HG03520 (cell line): ENCODE measurements around the gene TNIK.
"Not testable (repeated sequence)": the region's sequence is repeated elsewhere in the genome, so short reads cannot be mapped to it uniquely, and the experiment has no call there.

Experiments
- ATAC-seq: cut with Tn5 transposase; IDR thresholded peaks from one replicate; pipeline ENCODE4 v1.9.1; 2021; ENCODE audit warnings: mild to moderate bottlenecking, moderate library complexity; ENCODE audit not compliant: unreplicated experiment

The TNIK gene

GRCh38 chr3:171150945-171151344, 309.3 kb downstream of the TNIK start:
- no peak for ATAC-seq

- no peak for ATAC-seq
Measured at GRCh38 chr3:171149526-171150116, 310.6 kb downstream of the TNIK start.

DNA sequence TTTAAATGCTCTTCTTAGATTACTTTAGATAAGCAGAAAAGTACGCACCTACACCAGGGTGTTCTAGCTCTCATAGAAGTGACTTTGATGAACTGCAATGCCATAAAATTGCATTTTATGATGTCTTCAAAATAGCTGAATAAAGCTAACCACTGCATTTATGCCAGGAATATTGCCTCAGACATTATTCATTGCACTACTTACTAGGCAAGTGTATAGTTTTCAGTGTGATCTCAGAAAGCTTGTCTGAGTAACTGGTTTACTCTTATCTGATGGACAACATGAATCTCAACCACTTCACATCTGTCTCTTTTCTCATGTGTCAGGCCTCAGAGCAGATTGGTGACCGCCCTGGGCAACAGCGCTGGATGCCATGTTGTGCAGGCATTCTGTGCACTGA, 314.4 kb downstream of the TNIK start:
- no peak for ATAC-seq

GRCh38 chr3:171142985-171143384, 317.2 kb downstream of the TNIK start:
- no peak for ATAC-seq

DNA sequence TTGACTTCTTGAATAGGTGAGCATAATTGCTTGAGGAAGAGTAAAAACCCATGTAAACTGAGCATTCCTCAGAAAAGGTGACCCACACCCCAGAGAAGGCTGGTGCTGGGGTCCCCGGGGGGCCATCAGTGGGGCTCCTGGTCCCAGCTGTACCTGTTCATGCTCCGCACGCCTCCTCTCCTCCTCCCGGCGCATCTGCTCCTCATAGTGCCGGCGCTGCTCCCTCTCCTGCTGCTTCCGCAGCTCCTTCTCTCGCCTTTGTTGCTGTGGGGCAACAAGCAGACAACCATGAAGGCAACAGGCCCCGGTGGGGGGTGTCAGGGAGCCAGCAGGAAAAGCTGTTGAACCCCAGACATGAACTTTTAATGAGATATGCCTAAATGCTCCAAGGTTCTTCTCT, 320.0 kb downstream of the TNIK start:
- ATAC-seq, result no peak

GRCh38 chr3:171138027-171138426, 322.2 kb downstream of the TNIK start:
- ATAC-seq, result no peak

DNA sequence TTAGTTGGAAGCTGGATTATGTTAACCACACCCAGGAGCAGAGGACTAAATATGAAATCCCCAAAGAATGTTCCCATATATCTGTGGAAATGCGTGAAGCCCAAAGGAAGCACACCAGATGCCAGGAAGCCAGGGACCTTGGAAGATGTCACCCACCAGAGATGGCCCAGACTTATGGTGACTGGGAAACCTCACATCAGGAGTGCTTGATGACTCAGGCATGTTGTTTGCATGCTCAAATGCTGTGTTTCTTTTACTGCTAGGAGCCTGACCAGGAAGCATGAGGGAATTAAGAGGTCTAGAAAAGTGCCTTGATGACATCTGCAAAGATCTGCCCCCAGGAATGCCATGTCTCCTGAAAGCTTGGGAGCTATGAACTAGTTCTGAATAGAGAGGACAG, 324.7 kb downstream of the TNIK start:
- no peak for ATAC-seq

DNA sequence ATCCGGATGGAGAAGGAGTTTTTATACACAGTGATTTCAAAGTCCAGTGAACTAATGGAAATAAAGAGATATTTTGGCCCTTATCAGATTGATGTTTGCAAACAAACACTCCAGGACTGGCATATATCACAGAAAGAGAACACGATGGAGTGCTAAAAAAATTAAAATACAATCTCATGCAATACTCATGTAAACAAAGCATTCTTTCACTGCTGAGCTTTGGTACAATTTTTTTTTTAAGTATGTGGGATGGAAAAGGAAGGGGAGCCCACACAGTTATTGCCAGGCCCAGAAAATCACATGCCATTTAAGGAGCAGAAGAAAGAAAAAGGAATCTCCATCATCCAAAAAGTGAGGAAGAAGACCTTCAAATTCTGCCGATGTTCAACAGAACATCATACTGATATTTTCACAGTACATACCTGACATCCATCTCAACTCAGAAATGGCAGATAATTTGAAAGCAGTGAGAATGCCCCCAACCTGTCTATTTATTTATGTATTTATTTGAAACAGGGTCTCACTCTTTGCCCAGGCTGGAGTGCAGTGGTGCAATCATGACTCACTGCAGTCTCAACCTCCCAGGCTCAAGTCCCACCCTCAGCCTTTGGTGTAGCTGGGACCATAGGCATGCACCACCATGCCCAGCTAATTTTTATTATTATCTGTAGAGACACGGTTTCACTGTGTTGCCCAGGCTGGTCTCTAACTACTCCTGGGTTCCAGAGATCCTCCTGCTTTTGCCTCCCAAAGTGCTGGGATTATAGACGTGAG, 326.2 kb downstream of the TNIK start:
- no peak for ATAC-seq

DNA sequence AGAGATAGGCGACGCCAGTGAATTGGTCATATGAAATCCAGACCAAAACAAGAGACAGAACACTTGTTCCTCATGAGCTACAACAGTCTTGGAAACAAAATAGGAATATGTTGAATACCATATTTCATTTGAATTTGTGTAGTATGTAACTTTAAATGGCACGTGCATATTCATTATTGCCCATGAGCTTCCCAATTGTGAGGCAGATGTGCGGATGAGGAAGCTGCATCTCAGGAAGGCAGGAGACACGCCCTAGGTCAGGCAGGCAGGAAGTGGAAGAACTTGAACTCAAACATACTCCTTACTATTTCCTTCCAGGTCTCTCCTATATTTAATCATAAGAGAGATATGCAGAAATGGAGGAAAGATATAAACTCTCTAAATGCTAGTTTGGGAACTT, 326.9 kb downstream of the TNIK start:
- no peak for ATAC-seq

DNA sequence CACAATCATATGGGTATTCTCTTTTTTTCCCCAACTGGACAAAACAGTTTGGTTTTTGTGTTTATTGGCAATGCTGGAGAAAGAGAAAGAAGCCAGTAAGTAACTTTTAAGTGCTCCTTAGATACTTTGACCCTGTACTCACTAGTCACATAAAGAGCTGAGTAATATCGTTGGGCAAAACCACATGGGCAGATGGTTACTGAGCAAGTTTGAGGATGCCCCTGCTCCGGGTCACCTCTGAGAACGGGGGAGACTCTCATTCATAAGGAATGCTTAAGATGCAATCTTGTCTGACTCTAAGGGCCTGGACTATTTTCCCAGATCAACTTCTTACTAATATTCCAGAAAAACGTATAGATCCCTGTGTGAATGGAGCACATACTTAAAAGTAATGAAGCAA, 327.3 kb downstream of the TNIK start:
- no peak for ATAC-seq

DNA sequence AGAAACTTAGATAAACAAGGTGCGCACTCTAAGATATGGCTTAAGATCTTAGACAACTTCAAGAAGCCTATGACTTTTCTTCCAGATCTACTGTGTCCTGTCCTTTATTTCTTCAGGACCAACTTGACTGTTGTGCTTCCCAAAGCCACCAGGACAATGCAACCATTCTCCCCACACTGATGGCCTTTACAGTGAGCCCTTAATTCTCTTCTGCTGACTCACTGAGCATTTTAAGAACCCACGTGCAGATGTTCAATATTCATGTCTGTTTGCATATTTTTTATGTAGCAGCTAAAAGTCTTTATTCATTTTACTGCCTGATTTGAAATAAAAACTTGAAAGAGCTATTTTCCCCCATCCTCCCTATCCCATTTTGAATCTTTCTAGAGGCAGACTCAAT, 330.4 kb downstream of the TNIK start:
- ATAC-seq, result no peak

GRCh38 chr3:171127611-171128010, 332.6 kb downstream of the TNIK start:
- no peak for ATAC-seq

DNA sequence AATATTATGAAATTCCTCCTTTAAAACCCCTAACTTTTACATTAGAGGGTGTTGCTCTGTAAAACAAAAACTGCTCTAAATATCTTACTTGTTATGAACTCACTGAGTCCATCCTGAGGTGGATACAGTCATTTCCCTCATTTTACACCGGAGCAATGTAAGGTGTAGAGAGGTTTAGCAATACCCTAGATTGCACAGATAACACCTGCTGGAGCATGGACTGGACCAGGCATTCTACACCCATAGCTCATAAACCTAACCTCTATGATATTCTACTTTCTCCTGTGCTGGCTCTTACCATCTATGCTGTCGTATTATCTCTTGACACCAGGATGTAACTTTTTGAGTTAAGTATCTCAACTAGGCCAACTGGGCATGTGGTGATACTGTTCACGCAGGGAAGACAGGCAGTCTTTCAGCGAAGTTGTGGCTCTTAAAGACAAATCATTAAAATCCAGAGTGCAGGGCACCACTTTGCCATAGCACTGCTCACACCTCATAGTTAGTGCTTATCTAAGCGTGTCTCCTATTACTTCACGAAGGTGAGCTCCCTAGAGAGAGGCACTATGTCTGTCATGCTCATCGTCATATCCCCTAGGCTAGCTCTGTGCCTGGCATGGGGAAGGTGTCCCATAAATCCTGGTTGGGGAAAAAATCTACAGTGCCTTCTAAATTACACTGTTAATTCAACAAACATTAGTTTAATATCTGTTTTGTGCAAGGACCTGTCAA, 333.6 kb downstream of the TNIK start:
- no peak for ATAC-seq

GRCh38 chr3:171125010-171125409, 335.2 kb downstream of the TNIK start:
- no peak for ATAC-seq

GRCh38 chr3:171123915-171124314, 336.3 kb downstream of the TNIK start:
- no peak for ATAC-seq

- ATAC-seq, result no peak
Measured at GRCh38 chr3:171122861-171123260, 337.3 kb downstream of the TNIK start.

DNA sequence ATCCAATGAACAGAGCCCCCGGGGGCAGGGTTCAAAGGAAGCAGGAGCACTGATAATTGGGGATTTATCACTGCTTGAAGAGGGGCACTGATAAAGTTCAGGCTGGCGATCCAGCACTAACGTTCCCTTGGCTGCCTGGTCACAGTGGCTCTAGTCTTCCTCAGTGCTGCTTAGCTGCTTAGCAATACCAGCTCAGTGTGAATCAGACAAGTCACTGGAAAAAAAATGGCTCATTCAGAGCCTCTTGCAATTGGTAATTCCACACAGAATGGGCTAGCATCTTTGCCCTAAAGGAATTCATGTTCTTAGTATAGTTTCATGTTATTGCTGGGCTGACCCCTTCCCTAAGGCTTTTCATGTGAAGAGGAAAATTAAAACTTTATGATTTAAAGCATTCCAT, 338.0 kb downstream of the TNIK start:
- ATAC-seq, result no peak

- ATAC-seq, result no peak
Measured at GRCh38 chr3:171121801-171122200, 338.4 kb downstream of the TNIK start.

DNA sequence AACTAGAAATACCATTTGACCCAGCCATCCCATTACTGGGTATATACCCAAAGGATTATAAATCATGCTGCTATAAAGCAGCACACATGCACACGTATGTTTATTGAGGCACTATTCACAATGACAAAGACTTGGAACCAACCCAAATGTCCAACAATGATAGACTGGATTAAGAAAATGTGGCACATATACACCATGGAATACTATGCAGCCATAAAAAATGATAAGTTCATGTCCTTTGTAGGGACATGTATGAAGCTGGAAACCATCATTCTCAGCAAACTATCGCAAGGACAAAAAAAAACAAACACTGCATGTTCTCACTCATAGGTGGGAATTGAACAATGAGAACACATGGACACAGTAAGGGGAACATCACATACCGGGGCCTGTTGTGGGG, 340.8 kb downstream of the TNIK start:
- ATAC-seq, result not testable (repeated sequence)

GRCh38 chr3:171118993-171119392, 341.2 kb downstream of the TNIK start:
- ATAC-seq, result not testable (repeated sequence)

- no peak for ATAC-seq
Measured at GRCh38 chr3:171116824-171117395, 343.3 kb downstream of the TNIK start.

DNA sequence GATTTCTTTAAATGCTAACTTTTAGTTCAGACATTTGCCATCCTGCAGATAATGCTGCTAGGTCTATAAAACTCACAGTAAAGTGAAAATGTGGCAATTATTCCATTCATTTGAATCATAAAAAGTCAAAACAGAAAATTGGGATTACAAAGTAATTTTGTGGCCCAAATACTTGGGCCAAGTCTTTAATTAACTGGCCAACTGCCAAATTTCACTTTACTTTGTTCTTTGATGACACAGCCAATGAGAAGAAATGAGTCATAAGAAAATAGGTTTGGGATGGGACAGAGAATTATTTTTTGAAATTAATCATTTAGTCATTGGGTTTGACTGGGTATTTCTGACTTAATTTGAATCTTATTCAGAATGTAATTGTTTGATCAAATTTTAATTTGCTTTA, 343.8 kb downstream of the TNIK start:
- ATAC-seq, result no peak
